ACHN (cell line): ENCODE data around the gene GLT6D1.

Source experiments
- DNase-seq: peaks from one replicate; pipeline ENCODE4 v3.0.0-alpha.2; 2015
- in situ Hi-C: cut with HindIII; loops from 2 replicates; pipeline ENCODE4 v1.10.0; 2017; ENCODE audit warnings: low sequenced_read_pairs, low pct_ligation_motif_present, low pct_unique_long_range_greater_than_20kb

GLT6D1 gene

DNA sequence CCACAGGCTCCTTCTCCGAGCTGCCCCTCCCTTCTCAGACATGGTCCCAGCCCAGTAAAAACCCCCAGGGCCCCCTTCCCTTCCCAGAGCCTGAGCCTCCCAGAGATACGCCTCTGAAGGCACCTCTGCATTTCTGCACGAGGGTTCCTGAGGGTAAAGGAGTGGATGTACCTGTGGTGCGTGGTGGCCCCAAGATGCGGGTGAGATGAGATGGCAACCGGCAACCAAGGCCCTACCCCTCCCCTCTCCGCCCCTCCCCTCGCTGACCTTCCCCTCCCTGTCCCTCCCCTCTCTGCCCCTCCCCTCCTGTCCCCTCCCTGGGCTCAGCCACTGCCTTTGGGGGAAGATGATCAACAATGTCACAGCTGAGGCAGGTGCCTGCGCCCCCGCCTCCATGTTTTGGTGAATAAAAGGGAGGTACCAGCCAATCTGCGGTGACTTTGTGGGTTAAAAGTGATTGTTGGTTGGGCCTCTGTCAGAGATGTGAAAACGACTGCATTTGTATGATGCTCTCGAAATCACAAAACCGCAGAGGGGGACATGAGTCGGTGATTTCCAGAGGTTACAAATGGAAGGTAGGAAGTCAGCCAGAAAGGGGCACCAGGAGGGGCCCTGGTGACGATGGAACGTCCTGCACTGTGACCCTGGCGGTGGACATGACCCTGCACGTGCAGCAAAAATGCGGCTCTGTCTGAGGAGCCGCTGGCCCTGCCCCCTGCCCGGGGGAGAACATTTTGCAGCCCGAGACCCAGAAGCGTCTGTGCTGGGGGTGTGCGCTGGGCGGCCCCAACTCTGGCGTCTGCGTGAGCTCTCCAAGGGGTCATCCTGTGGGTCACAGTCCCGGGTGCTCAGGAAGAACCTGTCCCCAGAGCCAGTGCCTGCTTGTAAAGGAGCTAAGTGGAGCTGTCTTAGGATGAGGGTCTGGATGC is 27.5 kb upstream of the GLT6D1 start:
- DNase-seq = no peak
- in situ Hi-C loops = no loop called here

DNA sequence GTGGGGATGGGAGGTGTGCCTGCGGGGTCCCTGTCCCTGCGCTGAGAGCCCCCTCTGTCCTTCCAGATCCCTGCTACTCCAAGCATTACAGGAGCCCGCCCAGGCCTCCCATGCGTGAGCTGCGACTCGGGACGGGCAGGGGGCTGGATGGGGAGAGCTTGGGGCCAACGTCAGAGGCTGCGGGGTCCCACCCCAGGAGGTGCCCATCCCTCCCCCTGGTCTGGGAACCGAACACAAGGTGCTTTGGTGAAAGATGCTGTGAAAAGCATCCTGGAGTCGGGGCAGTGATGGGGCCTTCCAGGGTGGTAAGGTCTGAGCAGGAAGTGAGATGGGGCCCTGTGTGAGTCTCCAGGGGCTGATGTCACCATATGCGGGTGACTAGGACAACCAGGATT is 26.5 kb upstream of the GLT6D1 start:
- DNase-seq = no peak
- in situ Hi-C loops = no loop called here

DNA sequence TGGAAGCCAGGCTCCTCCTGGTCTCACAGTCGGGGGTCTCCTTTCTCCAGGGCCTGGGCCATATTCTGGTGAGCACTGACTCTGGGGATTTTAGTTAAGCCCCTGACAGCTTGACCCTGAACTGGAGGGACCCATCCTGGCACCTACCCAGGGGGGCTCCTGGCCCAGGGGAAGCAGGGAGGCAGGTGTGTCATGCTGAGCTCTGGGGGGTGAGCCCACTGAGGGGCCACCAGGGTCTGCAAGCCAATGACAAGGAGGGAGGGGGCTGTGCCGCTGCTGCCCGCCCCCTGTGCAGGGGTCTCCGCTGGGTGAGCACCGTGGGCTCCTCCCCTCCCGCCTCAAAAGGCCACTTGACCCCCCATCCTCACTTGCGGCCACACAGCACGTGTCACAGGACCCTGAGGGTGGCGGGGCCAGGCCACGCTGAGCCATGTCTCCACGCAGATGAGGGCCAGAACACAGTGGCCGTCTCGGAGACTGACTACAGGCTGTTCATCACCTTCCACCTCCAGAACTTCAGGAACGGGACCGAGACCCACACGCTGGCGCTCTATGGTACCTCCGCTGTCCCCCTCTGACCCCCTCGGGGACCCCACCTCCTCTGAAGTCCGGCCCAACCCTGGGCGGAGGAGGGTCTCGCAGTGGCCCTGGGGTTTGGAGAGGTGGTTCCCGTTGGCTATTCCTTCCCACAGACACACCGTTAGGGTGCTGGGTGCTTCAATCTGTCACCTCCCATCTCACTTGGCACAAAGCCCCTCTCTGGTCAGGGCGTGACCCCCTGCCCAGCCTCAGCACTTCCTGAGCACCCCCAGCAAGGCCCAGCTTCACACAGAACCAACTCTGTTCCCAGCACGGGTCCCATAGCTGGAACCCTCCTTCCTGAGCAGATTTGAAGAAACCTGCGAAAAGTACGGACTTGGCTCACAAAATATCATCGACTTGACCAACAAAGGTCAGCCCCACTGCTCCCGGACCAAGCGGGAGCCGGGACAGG is 25.8 kb upstream of the GLT6D1 start:
- DNase-seq = no peak
- in situ Hi-C loops = no loop called here

DNA sequence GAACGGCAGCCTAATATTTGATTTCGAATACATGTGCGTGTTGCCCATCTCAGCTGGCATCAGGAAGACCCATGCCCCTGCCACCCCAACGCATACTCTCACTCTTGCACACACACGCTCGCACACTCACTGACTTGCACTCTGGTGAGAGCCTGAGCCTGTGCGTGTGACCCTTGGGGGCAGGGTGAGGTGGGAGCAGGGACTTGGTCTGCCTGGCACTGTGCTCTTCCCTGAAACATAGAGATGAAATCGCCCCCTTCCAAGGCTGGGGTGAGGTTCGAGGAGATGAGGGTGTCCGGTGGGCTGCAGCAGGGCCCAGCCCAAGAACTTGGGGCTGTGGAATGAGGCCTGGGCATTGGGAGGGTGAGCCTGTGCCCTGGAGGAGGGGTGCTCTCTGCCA is 24.9 kb upstream of the GLT6D1 start:
- DNase-seq = no peak
- in situ Hi-C loops = no loop called here

DNA sequence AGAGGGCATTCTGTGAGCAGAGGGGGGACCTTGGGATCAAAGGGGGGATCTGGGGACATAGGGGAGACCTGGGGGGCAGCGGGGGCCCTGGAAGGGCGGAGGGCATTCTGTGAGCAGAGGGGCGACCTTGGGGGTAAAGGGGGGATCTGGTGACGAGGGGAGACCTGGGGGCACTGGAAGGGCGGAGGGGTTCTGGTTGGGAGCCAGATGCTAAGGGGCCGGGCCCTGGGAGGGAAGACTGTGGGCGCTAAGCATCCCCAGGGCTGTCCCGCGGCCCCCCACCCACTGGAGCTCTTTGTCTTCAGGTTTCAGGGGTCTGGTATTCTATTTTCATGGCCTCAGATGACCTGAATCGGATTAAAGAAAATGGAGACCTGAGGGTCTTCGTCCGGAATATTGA is 24.5 kb upstream of the GLT6D1 start:
- no peak for DNase-seq
- in situ Hi-C loops = no loop called here

DNA sequence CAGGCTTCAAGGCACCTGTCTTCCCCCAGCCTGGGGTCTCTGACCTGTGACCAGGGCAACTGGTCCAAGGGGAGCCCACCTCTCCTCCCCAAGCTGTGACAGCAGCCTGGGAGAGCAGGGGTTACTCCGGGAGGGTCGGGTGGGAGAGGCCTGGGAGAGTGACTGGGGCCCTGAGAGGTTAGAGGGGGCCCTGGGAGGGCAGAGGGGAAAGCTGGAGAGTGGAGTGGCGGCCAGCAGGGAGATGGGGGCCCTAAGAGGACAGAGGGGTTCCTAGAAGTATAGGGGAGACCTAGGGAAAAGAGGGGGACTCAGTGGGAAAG is 24.1 kb upstream of the GLT6D1 start:
- in situ Hi-C loops = no loop called here
- no peak for DNase-seq

DNA sequence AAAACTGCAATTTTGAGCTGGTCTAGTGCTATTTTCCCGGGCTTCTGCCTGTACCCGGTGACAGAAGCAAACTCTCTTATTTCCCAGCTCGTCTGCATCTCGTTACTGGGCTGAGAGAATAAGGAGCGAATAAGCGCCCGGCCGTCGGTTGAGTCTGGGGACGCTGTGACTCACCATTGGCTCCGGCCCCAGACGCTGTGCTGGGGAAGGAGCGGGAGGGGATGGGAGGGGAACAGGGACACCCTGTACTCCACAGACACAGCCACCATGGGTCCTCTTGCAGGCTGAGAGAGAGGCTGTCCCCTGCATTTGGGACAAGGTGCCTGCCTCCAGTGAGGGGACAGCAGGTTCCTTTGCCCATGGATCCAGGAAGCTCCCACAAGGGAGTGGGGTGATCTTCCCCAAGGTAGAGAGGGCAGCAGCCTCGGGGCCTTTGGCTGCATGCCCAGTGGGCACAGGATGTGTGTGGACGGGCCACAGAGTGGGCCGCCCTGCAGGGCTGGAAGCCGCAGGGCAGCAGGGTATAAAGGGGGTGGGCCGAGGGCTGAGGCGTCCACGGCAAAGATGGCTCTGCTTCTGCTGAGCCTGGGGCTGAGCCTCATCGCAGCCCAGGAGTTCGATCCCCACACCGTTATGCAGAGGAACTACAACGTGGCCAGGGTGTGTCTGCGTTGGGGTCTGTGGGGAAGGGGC is 23.6 kb upstream of the GLT6D1 start, which contains the start of gene LCN9:
LCN9 (plus strand) TSS at position 552 of the 693 bp plus-strand sequence; CDS start at position 565, 13 bp downstream.
- DNase-seq = no peak
- in situ Hi-C loops = no loop called here

DNA sequence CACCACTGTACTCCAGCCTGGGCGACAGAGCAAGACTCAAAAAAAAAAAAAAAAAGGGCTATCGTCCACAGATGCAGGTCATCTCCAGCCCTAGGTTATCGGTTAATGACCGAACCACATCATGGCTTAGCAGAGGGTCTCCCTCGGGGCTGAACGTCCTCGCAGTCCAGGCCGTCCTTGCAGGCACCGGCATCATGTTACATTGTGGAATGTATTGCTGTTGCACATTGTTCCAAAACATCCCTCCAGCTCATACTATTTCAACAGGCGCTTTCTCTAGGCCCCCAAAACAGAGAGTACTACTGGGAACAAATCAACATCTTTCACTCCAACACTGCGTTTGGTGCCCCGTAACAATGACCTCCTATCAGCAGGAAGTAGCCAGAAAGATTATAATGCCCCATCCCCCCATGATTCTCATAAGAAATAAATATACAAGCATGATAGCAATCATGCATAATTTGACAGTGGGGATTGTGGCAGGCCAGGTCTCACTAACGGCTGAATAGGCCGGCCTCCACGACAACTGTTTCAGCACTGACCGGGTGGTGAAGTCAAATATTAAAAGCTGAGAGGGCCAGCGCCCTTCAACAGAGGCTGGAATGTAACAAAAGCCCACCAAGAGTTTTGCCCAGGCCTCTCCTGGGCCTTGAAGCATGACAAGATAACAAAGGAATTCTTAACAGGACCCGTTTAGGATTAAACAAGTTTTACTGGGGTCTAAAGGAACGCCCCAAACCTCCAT is 22.6 kb upstream of the GLT6D1 start:
- in situ Hi-C loops = no loop called here
- DNase-seq = no peak

DNA sequence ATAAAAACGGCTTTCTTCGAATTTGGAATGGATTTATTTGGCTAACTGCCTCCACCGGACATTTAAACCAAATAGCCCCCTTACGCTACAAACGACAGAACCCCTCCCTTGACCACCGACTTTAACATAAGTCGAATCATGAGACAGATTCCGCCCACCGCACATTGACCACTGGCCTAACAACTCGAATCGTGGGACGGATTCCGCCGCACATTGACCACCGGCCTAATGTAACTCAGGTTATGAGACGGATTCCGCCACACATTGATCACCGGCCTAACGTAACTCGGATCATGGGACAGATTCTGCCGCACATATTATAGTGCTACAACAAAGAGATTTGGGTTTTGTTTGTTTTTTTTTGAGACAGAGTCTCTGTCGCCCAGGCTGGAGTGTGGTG is 21.1 kb upstream of the GLT6D1 start:
- in situ Hi-C loops = no loop called here
- DNase-seq = no peak

DNA sequence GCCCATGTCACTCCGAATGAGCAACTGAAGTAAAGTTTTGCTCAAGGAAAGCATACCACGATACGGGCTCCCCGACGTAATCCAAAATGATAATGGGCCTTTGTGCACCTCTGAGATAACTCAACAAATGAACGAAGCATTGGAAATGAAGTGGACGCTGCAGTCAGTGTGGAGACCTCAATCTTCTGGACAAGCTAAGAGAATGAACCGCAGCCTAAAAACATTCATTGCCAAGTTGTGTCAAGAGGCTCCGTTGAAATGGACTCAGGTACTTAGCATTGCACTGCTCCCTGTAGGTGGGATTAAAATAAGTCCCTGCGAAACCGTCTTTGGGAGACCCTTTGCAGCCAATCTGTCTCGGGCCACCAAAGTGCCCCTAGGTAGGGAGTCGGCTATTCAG is 19.9 kb upstream of the GLT6D1 start:
- DNase-seq = no peak
- in situ Hi-C loops = no loop called here

DNA sequence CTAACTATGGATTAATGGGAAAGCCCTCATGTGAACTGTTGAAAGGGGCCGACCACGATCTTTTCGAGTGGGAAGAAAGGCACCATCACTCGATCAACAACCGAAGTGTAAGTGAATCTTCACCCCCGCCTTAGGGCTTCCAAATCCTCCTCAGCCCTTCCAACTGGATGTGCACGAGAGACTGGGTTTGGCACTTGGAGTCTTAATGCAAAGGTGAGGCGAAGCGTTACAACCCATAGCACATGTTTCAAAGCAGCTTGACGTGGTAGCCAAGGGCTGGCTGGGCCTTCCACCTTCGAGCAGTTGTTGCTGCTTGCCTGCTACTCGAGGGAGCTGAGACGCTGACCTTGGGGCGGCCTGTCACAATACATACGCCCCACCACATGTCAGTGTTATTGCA is 18.1 kb upstream of the GLT6D1 start:
- in situ Hi-C loops = no loop called here
- DNase-seq = no peak

DNA sequence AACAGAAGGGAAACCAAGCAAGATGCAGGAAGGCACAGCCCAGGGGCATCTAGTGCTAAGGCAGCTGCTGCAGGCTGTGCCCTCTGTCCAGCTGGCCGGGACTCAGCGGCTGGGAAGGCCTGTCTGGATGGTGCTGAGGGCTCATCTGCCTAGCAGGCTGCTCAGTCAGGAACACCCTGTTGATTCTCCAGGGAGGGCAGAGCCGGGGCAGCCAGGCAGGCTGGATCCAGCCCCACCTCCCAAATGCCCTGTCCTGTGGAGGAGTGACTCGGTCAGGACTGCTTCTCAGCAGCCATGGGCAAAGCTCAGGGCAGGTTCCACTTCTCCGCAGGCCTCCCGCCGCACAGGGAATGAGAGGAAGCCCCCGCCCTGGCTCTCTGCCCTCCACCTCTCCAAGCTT is 16.0 kb upstream of the GLT6D1 start:
- in situ Hi-C loops = no loop called here
- no peak for DNase-seq

DNA sequence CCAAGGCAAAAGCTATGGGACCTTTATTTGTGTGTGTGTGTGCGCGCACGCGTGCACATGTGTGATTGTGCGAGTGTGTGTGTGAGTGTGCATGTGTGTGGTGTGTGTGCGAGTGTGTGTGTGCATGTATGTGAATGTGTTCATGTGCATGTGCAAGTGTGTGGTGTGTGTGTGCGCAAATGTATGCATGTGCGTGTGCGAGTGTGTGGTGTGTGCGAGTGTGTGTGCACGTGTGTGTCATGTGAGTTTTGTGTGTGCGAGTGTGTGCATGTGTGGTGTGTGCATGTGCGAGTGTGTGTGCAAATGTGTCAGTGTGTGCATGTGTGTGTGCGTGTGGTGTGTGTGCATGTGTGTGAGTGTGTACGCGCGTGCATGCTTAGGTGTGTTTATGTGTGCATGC is 11.1 kb upstream of the GLT6D1 start:
- in situ Hi-C loops = no loop called here
- DNase-seq = no peak

DNA sequence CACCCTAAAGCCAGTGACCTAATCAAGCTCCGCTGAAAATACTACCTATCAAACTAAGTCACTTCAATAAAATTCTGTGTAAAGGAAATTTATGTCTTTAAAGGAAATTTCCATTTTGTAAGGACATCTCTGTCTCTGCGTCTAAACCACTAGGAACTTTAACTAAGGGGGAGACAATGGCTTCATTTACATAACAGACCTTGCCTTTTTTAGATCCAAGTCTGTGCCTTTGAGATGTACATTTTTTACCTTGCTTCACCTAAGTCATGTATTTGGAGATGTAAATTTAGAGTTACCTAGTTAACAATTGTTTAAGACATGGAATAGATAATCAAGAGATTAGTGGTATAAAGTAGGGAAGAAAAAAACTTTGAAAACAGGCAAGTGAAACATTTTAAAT is 10.2 kb upstream of the GLT6D1 start:
- in situ Hi-C loops = no loop called here
- no peak for DNase-seq

DNA sequence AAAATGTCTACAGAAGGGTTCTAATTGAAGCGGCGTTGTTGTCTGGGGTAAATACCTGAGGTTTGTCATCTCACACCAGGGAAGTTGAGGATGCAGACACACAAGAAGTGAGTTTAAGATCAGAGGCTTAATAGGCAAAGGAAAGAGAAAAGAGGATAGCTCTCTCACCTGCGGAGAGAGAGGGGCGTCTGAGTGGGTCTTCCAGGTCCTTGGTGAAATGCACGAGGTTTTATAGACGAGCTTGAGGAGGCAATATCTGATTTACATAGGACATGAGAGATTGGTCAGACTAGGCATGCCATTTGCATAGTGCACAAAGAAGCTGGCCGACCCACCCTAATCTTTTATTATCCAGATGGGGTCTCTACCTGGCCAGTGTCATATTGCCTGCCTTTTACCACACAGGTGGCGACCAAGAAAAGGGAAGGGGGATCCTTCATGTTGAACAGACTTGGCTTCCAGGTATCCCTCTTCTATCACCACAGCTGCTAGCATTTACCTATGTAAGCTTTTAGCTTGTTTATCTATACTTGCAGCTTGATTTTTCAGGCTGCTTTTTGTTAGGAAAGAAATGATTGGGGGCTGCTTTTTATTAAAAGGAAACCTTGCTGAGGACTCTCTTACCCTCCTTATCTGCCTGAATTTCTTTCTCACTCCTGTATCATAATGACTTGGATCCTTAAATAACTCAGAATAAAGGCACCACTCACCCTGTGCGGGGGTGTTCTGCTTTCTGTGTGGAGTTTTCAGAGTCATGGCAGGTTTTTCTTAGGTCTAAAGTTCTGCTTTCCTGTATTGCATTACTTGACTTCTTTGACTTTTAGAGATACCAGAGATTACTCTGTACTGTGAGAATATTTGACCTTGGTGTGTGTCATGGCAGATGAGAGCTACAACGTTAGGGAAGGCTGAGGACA is 9.4 kb upstream of the GLT6D1 start:
- DNase-seq = no peak
- in situ Hi-C loops = no loop called here

DNA sequence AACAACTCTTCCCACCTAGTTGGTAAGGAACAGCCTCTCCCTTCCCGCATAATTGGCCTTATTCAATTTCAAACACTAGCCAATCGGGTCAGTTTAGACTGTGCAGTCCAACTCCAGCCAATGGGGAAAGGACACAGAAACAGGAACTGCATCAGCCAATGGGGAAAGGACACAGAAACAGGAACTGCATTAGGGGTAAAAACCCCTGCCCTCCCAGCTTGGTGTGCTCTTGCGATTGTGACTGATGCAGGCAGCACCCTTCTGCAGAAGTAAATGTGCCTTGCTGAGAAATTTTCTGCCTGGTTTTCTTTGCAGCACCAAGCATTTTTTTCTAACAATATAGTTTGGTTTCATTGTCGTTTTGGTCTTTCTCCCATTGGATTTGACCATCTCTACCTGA is 8.5 kb upstream of the GLT6D1 start:
- no peak for DNase-seq
- in situ Hi-C loops = no loop called here

DNA sequence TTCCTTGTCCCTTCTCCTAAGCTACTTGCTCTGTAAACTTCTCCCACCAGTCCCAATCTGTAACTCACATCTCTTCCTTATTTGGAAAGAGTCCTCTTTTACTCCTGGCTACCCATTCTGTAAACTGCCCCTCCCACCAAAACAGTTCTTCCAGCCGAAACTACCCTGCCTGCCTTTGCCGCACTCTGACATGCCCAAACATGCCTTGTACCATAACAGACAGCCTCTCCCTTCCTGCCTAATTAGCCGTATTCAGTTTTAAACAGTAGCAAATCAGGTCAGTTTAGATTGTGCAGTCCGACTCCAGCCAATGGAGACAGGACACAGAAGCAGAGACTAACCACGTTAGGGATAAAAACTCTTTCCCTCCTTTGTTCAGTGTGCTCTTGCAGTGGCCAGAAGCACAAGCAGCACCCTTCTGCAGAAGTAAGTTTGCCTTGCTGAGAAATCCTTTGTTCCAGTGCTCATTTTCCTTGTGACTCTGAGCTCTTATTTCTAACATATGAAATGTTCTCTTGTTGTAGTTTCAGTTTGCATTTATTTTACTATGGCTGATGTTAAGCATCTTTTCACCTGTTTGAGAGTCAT is 5.4 kb upstream of the GLT6D1 start:
- DNase-seq = no peak
- in situ Hi-C loops = no loop called here
